Peyer's patch (tissue), 4 donors: ENCODE measurements around the gene NIT2.

Experiments used
- CTCF ChIP-seq, 6 experiments: fragments of 450-650 bp in 4 of 6; fragments of 200-600 bp in 2 of 6; sonication (generic) in 1 of 6; IDR thresholded peaks; one replicate each; pipeline ENCODE4 v1.5.1; 2017 to 2019; ENCODE audit warnings: antibody characterized with exemption in 6 of 6, mild to moderate bottlenecking in 3 of 6, moderate library complexity in 1 of 6
- POLR2A ChIP-seq, 2 donors: fragments of 450-650 bp; IDR thresholded peaks; one replicate each; pipeline ENCODE4 v1.5.1; 2017; ENCODE audit warnings: antibody characterized with exemption in 2 of 2, mild to moderate bottlenecking in 2 of 2, moderate library complexity in 2 of 2

GRCh38 chr3:100402256-100402655 lies 67.7 kb downstream of the NIT2 start:
- TF ChIP-seq CTCF (IDR thresholded peaks at IDR 0.05), result no peak
- no peak for TF ChIP-seq POLR2A (IDR thresholded peaks at IDR 0.05)
